Heart left ventricle (tissue), 13 donors: ENCODE measurements around the gene UBXN1.

ENCODE experiments used
- CTCF ChIP-seq, 12 donors: fragments of 200-600 bp; sonication (generic) in 4 of 12; IDR thresholded peaks; one replicate each; pipeline versions ENCODE4 v1.5.0 to v1.8.0; 2018 to 2022; ENCODE audit warnings: antibody characterized with exemption in 12 of 12, mild to moderate bottlenecking in 5 of 12
- POLR2A ChIP-seq, 2 donors: fragments of 450-650 bp; IDR thresholded peaks; one replicate each; pipeline ENCODE4 v1.6.1; 2017; ENCODE audit warnings: antibody characterized with exemption in 2 of 2, mild to moderate bottlenecking in 2 of 2, moderate library complexity in 2 of 2
- donor health status: ischemic (EF 13 %, LVEDD 7.1; RV severe dilation, severe dysfunction).
- donor health status: DM: no; HTN: yes; CAD: no.
- donor health status: DM: no; HTN: no; CAD: no.
- donor health status: ischemic (EF 25% LVEDD 6.9; RV normal size, moderate dysfunction).
- donor health status: ischemic (EF 25% LVEDD 5.7; RV mildly dilated, moderate dysfunction).
- donor health status: ischemic (EF 35%, LVEDD 5.7; RV mildly dilated, moderate dysfunction).
- donor health status: nonischemic (EF 11% LVEDD 7.7; RV severe dilation, severe dysfunction).
- donor health status: DM: yes; HTN: yes; CAD: no.
- donor health status: PGD.
- donor health status: ischemic (EF 29% LVEDD 5.4; RV normal size, mild dysfunction).
- donor health status: nonischemic (EF 23%, LVEDD 6.1; RV moderate dilation, normal function).

GRCh38 chr11:62664405-62665074, 14.3 kb downstream of the UBXN1 start:
- TF ChIP-seq CTCF (IDR thresholded peaks at IDR 0.05) (no peak), POLR2A (IDR thresholded peaks at IDR 0.05) (no peak)
